Stimulated activated CD8-positive, alpha-beta memory T cell treated with anti-CD3 and anti-CD28 coated beads, Interleukin-12 subunit alpha, Interleukin-12 subunit beta, amount 100 ng/mL, for 4 hours (primary cell): Measurements from ENCODE around the gene RARA.

Source experiments
- DNase-seq: peaks from one replicate; pipeline ENCODE4 v3.0.0-alpha.2; 2020; ENCODE audit warnings: low read depth

RARA gene

GRCh38 chr17:40327735-40328385 lies 18.9 kb downstream of the RARA start:
- DNase-seq = no peak

- no peak for DNase-seq
Observed at GRCh38 chr17:40328386-40328766, 19.4 kb downstream of the RARA start.

GRCh38 chr17:40329839-40330794 lies 21.1 kb downstream of the RARA start:
- DNase-seq = no peak

GRCh38 chr17:40330850-40331470 lies 22.0 kb downstream of the RARA start:
- DNase-seq = no peak

- no peak for DNase-seq
Observed at GRCh38 chr17:40331743-40332641, 23.0 kb downstream of the RARA start.

GRCh38 chr17:40333781-40334448 lies 24.9 kb downstream of the RARA start:
- DNase-seq = no peak

GRCh38 chr17:40335620-40336019 lies 26.6 kb downstream of the RARA start:
- DNase-seq = no peak

GRCh38 chr17:40337351-40337750 lies 28.4 kb downstream of the RARA start:
- DNase-seq = no peak

- no peak for DNase-seq
Observed at GRCh38 chr17:40338058-40338457, 29.1 kb downstream of the RARA start.

- no peak for DNase-seq
Observed at GRCh38 chr17:40338941-40339649, 30.1 kb downstream of the RARA start.

- no peak for DNase-seq
Observed at GRCh38 chr17:40340327-40340726, 31.3 kb downstream of the RARA start.

- peak; percentile 78 for DNase-seq
Observed at GRCh38 chr17:40340880-40341807, 32.2 kb downstream of the RARA start.

- no peak for DNase-seq
Observed at GRCh38 chr17:40341808-40342503, 33.0 kb downstream of the RARA start.

GRCh38 chr17:40342504-40343218 lies 33.7 kb downstream of the RARA start:
- no peak for DNase-seq

GRCh38 chr17:40343219-40344119 lies 34.5 kb downstream of the RARA start:
- no peak for DNase-seq

- DNase-seq = no peak
Observed at GRCh38 chr17:40344421-40345160, 35.6 kb downstream of the RARA start.
